Effector CD4-positive, alpha-beta T cell (primary cell): Measurements from ENCODE around the gene TMX2.

Experiments used
- DNase-seq: peaks from one replicate; pipeline ENCODE4 v3.0.0-alpha.2; 2020

The TMX2 gene

DNA sequence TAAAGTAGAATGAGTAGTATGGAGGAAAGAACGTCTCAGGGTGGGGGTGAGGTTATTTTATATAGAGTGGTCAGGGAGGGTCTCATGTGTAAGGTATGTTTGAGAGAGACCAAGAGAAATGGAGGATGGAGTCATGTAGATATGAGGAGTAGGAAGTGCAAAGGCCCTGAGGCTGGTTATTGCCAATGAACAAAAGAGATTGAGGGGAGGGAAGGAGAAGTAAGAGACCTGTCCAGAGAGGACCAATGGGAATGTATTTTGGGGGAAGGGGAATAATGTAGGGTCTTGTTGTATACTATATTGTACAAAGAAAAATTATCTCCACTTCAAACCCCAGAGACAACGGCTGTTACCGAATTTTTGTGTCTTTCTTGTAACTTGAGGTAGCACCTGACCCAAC, 59.0 kb downstream of the TMX2 start:
- DNase-seq, result no peak

DNA sequence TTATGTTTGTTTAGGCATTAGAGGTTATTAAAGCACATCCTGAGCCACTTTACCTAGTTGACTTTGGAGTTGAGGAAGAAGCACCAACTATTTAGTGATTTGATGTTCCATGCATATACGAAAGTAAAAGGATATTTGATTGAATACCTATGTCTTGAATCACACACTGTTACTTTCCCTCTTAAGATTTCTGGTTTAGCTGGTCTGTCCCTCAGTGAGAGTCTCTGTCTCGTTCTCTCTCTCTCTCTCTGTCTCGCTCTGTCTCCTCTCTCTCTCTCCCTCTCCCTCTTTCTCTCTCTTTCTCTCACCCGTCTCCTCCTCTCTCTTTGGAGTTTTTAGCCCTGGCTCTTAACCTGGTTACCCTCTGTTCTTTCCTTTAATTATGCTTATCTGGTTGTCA, 60.2 kb downstream of the TMX2 start:
- DNase-seq, result no peak

DNA sequence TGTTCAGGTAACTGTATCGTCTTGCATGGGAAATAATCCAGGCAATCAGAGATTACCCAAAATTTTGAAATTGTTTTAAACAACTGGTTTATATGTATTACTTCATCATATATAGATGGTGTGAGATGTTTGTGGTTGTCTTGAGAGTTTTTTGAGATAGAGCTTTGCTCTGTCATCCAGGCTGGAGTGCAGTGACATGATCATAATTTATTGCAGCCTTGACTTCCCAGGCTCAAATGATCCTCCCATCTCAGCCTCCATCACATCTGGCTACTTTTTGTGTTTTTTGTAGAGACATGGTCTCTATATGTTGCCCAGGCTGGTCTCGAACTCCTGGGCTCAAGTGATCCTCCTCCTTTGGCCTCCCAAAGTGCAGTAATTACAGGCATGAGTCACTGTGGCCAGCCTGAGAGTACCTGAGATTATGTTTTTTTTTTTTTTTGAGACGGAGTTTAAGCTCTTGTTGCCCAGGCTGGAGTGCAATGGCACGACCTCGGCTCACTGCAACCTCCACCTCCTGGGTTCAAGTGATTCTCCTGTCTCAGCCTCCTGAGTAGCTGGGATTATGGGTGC, 60.7 kb downstream of the TMX2 start:
- DNase-seq, result no peak

DNA sequence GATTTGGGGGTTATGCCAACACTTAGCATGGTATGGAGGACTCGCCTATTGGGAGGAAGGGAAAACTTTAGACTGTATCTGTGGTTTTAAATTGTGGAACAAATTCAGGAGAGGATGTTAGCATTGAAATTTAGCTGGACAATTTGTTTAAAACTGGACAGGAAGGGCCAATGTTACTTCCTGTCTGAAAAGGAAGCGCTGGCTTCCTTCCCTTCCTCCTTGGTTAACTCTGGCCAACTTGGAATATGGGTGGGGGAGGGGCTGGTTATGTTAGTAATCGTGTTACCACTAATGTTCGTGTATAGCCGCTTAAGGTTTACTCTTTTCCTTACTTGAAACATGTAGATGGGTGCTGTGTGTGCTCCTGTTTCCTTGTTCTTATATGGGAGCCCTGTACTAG, 63.1 kb downstream of the TMX2 start:
- no peak for DNase-seq

DNA sequence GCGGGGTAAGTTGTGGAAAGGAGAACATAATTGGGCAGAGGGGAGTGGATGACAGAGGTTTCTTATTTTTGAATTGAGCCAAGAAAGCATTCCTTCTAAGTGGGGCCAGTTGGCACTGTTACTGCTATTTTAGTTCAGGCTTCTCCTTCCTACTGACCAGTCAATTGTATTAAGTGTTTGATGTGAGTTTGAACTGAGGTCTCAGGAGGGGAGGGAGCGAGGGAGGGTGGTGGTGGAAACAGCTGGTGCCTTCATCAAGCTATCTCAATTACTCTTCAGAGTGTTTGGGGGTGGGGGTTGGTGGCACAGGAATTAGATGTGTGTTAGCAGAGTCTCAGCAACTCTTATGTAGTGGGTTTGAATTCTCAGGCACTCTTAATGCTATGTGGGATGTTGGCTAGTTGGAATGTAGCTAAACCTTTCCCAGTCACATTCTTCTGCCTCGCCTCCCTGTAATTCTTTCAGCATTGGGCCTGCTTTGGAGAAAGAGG, 63.7 kb downstream of the TMX2 start:
- no peak for DNase-seq

DNA sequence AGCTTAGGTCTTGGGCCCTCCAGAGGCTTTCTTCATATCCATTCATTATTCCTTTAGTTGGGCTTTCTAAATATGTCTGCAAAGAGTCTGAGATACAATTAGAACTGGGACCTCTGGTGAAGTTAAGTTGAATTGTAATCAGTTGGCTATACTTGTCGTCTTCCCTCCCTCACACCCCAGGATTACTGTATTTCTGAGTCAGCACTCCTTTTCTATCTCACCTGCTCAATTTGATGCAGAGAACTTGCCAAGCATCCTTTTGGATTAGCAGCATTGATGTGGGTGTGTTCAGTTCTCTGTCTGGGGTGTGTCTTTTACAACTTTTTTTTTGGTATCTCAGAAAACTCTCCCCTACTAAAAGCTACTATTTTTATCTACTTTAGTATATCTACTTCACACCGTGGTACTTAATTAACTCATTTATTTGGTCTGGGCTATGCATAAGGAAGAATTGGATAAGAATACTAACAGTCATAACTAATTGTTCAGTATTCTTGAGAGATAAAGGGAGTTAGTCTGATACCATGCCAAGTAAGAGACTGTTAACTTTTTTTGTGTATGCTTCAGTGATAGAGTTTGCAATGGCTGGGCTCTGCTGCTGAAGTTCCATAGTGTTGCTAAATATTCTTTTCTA, 64.3 kb downstream of the TMX2 start:
- DNase-seq, result no peak

DNA sequence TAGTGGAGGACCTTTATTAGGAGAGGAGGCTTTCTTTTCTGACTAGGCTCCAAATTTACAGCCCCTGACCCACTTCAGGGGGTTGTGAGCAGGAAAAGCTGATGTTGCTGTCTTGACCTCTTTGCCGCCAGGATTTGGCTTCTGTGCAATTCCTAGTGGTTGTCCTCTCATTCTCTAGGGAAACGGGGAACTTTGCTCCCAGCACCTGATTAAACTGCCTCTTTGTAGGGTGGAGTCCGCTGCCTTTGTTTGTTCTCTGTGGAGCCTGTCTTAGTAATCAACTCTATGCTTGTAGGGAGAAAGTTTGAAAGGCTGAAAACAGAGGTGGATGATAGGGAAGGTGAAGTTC, 65.5 kb downstream of the TMX2 start:
- DNase-seq, result no peak

DNA sequence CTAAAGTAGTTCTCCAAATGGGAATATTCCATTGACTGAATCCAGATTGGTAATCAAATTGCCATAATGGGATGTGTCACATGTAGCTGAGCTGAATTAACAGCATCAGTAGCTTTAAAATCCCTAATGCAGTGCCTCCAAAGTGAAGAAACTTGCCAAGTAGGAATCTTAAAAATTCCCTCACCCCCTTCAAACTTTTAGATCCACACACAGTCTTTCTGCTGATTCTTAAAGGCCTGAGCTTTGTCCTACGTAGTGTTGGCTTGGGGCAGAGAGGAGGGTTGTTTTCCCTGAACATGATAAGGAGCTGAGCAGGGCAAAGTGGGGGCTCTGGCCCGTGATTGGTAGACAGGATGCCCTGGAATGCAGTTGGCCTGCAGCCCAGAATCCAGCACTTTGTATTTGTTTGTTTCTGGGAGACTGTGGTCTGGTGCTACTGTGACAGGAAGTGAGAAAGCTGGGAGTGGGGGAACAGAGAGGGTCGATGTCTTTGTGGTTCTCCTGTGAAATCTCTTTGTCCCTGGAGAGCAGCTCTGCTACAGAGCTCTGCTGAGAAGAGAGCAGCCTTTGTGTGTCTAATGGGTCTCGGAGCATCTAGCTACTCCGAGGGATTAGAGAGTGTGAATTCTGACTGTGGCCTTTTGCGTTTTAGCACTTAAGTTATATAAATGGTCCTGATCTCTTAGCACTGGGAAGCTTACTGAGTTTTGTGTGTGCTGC, 66.1 kb downstream of the TMX2 start:
- DNase-seq, result no peak

DNA sequence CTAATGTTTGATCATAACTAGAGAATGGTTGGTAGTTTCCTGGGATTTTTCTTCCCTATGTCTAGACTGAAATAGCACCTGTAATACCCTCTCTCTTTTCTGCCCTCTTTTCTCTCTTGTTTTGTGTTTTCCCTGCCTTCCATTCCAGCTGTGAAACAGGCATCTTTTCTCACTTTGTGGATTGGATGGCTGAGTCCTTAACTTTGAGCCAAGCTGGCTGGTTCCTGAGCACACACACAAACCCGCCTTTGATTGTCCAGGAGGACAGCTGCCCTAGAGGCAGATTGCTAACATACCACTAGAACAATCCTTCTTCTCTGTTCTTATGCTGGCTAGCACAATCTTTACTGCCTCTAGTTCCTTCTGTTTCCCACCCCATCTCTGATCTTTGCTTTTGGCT, 66.9 kb downstream of the TMX2 start:
- DNase-seq, result no peak

DNA sequence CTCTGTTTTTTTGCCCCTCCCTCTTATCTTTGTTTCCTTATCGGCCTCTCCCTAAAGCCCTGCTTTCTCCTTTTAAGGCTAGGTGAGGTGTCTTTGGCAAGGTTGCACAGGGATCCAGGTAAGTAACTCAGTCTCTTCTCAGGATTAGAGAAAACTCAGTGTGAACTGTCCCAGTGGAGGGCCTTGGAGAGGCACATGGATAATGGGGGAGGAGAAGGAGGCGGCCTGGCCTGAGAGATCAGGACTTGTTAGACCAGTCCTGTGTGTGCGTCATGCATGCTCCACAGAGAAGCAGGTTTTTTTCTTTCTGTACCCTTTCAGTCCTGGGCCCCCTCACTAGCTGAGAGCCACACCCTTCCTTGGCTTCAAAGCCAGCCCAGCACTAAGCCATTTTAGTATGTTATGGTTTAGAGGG, 69.1 kb downstream of the TMX2 start:
- DNase-seq, result no peak

DNA sequence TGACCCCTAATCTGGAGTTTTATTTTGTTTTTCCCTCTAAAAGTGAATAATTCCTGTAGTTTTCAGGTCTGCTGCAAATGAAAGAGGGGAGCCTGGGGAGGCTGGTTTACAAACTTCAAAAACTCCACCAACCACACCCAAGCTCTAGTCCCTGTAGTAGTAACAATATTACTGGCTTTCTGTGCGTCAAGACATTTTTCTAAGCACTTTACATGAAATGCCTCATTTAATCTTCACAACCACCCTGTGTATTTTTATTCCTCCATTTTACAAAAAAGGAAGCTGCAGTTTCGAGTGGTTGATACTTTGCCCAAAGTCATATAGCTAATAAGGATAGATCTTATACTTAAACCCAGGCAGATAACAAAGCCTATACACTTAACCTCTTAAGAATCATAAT, 72.7 kb downstream of the TMX2 start:
- DNase-seq, result no peak

DNA sequence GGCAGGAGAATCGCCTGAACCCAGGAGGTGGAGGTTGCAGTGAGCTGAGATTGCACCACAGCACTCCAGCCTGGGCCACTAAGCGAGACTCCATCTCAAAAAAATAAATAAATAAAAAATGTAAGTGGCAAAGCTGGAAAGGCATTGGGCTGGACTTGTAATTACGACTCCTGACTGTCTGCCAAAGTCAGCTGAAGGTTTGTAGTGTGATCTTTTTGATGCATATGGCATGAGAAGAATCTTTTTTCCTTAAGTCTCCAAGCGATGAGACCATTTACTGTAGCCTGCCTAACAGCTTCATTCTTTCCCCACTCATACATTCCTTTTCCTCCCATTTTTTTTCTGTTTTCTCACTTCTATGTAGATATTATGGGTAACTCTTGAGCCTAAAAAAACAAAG, 74.0 kb downstream of the TMX2 start:
- no peak for DNase-seq

DNA sequence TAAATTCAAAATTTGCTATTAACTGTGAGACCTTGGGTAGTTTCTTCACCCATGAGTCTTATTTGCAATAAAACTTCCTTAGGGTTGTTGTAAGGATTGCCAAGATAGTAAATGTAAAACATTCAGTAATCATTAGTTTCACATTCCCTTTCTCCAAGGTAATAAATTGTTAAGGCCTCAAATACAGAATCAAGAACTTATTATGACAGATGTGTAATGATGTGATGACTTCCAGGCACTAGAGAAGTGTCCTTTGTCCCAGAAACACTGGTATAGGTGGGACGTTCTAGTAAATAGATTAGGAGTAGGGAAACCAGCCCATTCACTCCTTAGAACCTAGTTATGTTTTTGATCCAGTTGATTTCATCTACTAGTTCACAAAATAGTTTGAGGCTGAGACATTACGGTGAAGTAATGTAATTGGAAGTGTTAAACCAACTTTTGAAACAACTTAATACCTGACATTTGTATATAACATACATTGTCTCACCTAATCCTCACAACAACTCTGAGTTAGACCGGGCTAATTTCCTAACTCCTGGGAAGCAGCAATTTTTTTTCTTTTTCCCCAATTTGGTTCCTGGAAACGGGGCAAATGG, 74.7 kb downstream of the TMX2 start:
- DNase-seq, result no peak

DNA sequence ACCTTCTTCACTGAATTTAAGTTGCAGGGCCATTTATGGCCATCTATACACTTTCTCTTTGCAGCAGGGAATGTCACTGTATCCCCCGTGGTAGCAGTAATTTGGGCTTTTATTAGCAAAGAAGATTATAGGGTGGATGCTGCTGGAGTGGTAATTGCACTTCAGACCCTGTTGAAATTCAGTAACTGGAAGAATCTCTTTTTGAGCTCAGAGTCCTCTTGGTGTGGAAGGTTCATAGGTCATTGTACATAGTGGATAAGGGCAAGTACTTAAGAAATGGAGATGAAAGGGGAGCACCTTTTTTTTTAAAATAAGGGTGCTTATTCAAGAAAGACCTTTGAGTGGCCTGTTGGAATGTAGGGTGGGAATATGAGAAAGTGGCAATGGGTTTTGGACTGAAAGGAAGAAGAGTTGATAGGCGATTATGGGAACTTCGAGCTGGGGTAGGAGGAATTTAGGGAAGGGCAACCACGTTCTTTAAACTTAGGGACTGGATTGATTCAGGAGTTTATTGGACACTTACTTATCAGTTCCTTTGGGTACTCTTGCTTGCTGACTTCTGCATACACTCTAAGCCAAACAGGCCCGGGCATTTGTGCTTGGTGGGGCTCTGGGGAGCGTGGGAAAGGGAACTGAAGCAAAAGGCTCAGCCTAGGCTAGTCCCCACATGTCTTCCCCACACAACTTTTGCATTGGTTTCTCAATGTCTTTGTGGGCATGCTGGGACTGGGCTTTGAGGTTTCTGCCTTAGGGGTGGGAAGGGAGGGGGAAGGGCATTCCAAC, 75.7 kb downstream of the TMX2 start:
- DNase-seq, result no peak

DNA sequence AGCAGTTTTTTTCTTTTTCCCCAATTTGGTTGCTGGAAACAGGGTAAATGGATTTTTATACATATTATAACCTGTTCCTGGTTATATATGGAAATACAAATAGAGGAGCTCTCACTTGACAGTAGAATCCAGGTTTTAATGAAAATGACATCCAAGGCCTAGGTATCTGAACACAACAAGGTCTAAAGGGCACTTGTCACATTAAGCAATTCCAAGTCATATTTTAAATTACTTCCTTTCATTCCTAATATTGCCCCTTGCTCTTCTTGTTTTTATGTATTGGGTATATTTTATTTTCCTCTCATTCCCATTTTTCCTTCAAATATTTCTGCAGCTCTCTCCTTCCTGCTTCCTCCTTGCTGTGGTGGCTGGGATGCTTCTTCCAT, 76.3 kb downstream of the TMX2 start:
- DNase-seq, result no peak
